NB4 (cell line): Measurements from ENCODE around the gene GCH1.

ENCODE experiments used
- DNase-seq: peaks from one replicate; pipeline ENCODE4 v3.0.0; 2010; ENCODE audit warnings: low read depth
- H3K4me3 ChIP-seq: one replicate; pipeline ENCODE4 v1.5.1; 2011; ENCODE audit warnings: mild to moderate bottlenecking, low read depth, low read length, moderate library complexity
- MYC ChIP-seq: IDR thresholded peaks from 2 replicates; pipeline ENCODE4 v1.6.1; 2011; ENCODE audit warnings: low read depth, low read length
- POLR2A ChIP-seq: IDR thresholded peaks from 2 replicates; pipeline ENCODE4 v1.6.1; 2011; ENCODE audit warnings: mild to moderate bottlenecking; ENCODE audit not compliant: insufficient read length; ENCODE audit errors: extremely low read depth
- TF ChIP-seq, protein P1 (sequence below): IDR thresholded peaks from 2 replicates; pipeline ENCODE4 v1.6.1; 2011; ENCODE audit warnings: low read depth, low read length
- TF ChIP-seq, protein P2 (sequence below): IDR thresholded peaks from one replicate; pipeline ENCODE4 v1.5.1; 2012; ENCODE audit warnings: low read depth, low read length

GCH1 gene

DNA sequence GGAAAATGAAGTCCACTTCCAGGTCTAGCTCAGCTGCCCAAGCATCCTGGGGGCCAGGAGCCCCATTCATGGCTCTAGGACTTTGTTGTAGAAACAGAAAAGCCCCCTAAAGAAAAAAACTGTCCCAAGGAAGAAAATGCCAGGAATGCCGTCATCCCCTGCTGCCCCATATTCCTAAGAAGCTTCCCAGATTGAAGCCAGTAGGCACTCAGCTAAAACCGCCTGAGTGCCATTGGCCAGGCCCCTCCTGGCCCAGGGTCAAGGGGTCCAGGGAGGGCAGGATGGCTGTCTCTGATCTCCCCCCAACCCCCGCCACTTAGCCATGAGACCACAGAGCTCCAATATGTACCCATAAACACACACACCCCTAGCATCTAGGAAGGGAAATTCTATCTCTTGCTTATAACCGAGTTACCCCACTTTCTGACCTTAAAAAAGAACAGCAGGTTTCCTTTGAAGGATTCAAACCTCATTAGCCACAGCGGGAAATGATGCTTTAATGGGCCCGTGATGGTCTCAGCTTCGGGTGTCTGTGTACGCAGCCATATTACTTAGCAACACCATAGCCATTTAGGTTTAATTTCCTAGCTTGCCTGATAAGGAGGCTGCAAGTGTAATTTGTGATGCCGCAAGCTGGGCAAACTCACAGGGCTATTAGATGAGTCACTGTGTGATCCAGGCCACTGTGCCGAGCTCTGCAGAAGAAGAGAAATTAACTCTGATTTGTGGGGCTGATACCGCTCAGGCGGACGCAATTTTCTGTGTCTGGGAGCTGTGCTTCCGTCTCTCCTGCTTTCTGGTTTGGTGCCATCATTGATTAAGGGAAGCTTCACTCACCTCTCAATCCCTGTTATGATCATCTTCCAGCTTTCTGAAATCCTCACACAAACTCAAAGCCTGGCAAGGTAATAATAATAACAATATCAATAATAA is 84.2 kb downstream of the GCH1 start:
- no peak for DNase-seq
- no peak overlapping the region for H3K4me3 ChIP-seq
- TF ChIP-seq MYC: no peak
- TF ChIP-seq, protein P1, sequence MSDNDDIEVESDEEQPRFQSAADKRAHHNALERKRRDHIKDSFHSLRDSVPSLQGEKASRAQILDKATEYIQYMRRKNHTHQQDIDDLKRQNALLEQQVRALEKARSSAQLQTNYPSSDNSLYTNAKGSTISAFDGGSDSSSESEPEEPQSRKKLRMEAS: no peak
- TF ChIP-seq, protein P2, sequence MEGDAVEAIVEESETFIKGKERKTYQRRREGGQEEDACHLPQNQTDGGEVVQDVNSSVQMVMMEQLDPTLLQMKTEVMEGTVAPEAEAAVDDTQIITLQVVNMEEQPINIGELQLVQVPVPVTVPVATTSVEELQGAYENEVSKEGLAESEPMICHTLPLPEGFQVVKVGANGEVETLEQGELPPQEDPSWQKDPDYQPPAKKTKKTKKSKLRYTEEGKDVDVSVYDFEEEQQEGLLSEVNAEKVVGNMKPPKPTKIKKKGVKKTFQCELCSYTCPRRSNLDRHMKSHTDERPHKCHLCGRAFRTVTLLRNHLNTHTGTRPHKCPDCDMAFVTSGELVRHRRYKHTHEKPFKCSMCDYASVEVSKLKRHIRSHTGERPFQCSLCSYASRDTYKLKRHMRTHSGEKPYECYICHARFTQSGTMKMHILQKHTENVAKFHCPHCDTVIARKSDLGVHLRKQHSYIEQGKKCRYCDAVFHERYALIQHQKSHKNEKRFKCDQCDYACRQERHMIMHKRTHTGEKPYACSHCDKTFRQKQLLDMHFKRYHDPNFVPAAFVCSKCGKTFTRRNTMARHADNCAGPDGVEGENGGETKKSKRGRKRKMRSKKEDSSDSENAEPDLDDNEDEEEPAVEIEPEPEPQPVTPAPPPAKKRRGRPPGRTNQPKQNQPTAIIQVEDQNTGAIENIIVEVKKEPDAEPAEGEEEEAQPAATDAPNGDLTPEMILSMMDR: no peak
- TF ChIP-seq POLR2A: no peak

DNA sequence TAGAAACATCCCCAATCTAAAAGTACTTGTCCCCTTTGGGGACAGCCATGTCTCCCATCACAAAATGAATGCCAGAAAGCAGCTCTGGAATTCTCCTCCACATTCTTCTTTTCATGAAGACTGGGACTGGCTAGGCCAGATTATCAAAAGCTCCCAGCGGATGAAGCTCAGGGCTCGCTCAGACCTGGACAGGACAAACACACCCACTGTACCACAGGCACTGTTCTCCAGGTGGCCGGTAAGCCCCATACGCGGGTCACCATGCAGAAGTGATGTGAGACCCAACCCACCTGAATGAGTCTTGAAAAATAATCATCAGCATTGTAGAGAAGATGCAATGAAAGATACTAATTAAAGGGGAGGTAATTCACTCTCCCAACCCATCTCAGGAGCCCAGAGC is 85.1 kb downstream of the GCH1 start:
- DNase-seq: no peak
- TF ChIP-seq, protein P1: no peak
- TF ChIP-seq MYC (no peak), POLR2A (no peak)
- TF ChIP-seq, protein P2: no peak
- H3K4me3 ChIP-seq: no peak overlapping the region

DNA sequence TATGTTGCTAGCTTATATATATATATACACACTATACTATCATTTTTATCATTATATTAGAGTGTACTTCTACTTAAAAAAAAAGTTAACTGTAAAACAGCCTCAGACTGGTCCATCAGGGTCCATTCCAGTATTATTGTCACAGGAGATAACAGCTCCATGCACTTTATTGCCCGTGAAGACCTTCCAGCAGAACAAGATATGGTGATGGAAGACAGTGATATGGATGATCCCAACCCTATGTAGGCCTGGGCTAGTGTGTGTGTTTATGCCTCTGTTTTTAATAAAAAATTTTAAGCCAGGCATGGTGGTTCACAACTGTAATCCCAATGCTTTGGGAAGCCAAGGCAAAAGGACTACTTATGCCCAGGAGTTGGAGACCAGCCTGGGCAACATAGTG is 86.2 kb downstream of the GCH1 start:
- DNase-seq: no peak

DNA sequence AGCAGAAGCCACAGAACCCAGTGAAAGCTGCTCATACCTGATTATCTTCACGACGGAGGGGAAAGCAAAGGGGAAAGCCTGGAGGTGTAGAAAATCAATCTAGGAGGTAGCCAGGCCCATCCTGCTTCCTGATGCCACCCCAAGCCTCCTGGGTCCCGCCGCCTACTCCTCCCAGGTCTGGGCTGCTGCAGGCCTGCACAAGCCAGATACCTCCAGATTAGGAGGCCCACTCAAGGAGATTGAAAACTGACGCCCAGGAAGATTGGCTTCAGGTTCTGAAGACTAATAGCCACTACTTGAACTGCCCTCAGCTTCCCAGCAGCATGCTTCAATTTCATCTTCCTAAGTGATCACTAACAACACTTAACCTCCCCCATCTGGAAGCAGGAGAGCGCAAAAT is 87.1 kb downstream of the GCH1 start:
- no peak for DNase-seq
- no peak for TF ChIP-seq MYC
- TF ChIP-seq, protein P1: no peak
- TF ChIP-seq POLR2A: no peak
- TF ChIP-seq, protein P2: no peak
- H3K4me3 ChIP-seq: no peak overlapping the region

More for the DNA sequence above, 86.2 kb downstream of the GCH1 start:
- H3K4me3 ChIP-seq: no peak overlapping the region
- TF ChIP-seq MYC (no peak), POLR2A (no peak)
- TF ChIP-seq, protein P2: no peak
- TF ChIP-seq, protein P1: no peak

DNA sequence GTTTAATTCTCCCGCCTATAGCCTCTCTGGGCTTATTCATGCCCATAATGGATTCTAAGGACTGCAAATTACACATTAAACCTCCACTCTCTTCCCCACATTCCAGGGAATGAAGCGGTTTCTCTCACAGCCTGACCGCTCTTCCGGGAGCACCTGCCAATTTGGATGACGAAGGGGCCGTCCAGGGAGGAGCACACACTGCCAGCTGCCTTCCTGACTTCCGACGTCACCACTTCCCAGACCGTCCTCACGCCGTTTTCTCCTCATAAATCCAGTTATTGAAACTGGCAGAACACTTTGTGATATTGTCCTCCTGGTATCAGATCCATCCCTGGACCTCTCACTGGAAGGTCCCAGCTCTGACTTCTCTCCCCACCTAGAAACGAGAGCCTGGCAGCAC is 87.6 kb downstream of the GCH1 start:
- no peak for DNase-seq
- no peak overlapping the region for H3K4me3 ChIP-seq
- TF ChIP-seq, protein P2: no peak
- TF ChIP-seq POLR2A (no peak), MYC (no peak)
- TF ChIP-seq, protein P1: no peak
